Fibroblast of villous mesenchyme (primary cell): ENCODE measurements around the gene EVA1C. TPM values are rescaled to one million over a fixed set of nuclear protein-coding genes. Genes with fewer than 3 reads are reported as not detected.

ENCODE experiments used
- DNase-seq: peaks from one replicate; pipeline ENCODE4 v3.0.0-alpha.2; 2010; ENCODE audit warnings: low read depth
- H3K4me3 ChIP-seq: 2 replicates; pipeline ENCODE4 v1.5.1; 2011; ENCODE audit warnings: low read depth, mild to moderate bottlenecking, low read length
- total RNA-seq: library from RNA; depleted of rRNA; stranded (reverse); fragments of >200 nt; gene quantifications from 2 replicates; pipeline ENCODE4 v1.2.3, GENCODE V29; 2012
- TF ChIP-seq, protein P1 (sequence below): IDR thresholded peaks from 2 replicates; pipeline ENCODE4 v1.5.1; 2012; ENCODE audit warnings: low read depth, mild to moderate bottlenecking, low read length; ENCODE audit not compliant: insufficient read depth

Gene EVA1C
- total RNA-seq, 1 donor: 10.8 TPM

DNA sequence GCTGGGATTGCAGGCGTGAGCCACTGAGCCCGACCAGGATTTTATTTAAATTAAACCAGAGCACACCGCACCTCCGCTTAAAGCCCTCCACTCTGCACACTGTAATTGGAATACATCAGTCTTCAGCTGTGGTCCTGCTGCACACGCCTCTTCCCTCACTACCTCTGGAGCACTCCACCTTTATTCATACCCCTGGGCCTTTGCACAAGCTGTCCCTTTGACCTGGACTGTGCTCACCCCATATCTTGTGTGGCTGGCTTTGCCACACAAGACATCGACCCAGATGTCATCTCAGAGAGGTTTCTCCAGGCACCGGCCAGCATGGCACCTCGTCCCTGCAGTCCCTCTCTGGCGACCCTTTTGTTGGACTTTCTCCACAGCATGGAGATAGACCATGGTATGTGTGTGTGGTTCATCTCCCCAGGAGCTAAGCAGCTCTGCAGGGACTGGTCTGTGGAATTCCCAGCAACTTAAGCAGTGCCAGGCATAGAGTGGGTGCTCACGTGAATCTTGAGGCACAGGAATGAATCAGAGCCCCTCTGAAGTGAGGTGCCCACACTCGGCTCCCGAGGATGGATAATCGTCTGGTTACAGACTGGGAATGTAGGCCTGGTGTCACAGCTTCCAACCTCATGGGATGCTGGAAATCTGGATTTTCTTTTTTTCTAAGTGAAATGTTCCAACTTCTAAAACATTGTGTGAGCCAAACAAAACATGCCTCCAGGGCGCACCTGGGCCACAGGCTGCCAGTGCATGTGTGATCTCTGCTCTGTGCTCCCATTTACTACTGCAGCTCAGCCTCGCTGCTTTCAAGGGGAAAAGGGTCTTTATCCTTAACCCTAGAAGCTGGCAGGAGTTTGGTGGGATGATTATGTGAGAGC lies 61.9 kb downstream of the EVA1C start:
- DNase-seq: no peak
- TF ChIP-seq, protein P1, sequence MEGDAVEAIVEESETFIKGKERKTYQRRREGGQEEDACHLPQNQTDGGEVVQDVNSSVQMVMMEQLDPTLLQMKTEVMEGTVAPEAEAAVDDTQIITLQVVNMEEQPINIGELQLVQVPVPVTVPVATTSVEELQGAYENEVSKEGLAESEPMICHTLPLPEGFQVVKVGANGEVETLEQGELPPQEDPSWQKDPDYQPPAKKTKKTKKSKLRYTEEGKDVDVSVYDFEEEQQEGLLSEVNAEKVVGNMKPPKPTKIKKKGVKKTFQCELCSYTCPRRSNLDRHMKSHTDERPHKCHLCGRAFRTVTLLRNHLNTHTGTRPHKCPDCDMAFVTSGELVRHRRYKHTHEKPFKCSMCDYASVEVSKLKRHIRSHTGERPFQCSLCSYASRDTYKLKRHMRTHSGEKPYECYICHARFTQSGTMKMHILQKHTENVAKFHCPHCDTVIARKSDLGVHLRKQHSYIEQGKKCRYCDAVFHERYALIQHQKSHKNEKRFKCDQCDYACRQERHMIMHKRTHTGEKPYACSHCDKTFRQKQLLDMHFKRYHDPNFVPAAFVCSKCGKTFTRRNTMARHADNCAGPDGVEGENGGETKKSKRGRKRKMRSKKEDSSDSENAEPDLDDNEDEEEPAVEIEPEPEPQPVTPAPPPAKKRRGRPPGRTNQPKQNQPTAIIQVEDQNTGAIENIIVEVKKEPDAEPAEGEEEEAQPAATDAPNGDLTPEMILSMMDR: no peak
- H3K4me3 ChIP-seq: no peak overlapping the region

DNA sequence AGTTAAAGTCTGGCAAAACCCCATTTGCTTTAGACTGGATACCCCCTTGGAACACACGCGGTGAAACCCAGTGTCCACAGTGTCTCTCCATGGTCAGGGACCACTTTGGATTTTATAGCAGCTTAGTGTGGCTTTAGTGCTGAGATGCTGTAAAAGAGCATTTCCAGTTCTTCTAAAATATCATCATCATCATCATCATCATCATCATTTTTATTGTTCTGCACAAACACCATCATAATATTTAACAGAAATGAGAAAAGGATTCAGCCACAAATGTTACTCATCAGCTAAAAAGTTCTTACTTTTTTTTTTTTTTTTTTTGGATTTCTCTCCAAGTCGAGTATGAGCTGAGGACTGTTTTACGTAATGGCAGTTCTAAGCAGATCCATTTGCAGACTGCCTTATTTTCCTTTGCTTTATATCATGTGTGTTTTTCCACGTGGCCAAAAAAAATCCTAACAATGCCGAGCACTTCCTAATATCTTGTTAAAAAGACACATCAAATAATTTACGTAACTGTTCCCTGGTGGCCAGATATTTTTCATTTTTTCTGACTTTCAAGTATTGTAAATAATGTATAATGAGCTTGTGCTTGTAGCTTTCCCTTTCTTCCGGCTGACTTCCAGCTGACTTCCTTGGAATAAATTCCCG lies 62.8 kb downstream of the EVA1C start:
- DNase-seq: peak; percentile 98
- TF ChIP-seq, protein P1: no peak
- no peak overlapping the region for H3K4me3 ChIP-seq

DNA sequence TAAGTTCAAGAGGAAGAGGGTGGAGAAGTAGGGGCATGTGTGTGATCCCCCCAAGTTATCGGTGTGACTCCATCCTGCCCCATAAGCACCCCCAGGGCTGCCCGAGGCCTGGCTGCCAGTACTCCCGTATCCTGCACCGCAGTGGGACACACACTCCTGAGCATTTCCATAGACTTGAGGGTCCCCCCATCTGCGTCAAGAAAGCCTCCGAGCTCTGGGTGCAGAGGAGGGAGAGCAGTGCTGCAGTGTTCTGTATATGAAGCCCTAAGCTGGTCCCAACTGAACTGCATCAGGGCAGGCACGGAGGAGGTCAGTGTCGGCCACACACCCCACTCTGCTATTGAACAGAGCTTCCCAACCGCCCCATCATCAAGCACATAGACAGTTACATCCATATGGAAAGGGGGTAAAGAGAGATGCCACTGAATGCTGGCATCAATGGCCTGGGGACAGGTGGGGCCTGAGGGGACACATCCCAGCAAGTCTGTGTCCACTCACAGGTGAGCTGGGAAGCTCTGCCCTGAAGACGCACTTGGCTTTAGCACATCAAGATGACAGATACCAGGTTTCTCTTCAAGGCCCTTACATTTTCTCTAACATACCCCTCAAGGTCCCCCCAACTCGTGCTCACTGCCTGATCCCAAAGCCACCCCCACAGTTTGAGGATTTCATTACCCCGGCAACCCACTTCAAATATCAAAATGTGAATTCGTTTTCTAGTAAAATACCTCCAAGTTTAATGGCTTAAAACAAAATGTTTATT lies 64.3 kb downstream of the EVA1C start:
- no peak for DNase-seq
- no peak overlapping the region for H3K4me3 ChIP-seq
- TF ChIP-seq, protein P1: no peak

DNA sequence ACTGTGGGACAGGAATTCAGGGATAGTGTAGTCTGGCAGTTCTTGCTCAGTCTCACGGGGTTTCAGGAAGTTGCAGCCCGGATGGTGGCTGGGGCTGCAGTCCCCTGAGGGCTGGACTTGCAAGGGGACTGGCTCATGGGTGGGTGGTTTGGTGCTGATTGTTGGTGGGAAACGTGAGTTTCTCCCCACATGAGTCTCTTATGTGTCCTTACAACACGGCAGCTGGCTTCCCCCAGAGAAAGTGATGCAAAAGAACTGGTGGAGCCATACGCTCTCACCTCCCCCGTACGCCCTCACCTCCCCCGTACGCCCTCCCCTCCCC lies 64.9 kb downstream of the EVA1C start:
- no peak for DNase-seq

DNA sequence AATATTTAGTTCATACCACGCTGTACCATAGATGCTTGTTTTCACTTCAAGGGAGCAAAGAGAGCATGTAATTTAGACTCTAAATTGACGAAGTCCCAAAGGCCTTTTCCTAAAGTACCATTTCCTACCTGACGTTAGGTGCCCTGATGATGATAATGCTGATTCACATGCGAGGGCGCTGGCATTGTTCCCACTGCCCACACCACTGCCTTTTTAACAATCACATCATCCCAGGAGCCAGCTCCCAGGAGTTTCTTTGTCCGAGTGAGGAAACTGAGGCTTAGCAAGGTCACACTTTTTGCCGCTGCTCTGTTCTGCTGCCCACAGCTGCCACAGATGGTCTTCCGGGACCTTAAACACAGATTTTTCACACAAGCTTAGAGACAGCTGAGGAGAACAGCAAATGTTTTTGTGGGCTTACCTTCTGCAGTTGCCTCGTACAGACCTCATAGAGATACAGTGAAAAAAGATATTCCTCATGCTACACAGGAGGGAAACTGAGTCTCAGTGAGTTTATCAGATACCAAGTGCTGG lies 69.4 kb downstream of the EVA1C start:
- no peak overlapping the region for H3K4me3 ChIP-seq
- TF ChIP-seq, protein P1: no peak
- DNase-seq: no peak

More for the DNA sequence above, 64.9 kb downstream of the EVA1C start:
- TF ChIP-seq, protein P1: no peak
- H3K4me3 ChIP-seq: no peak overlapping the region

DNA sequence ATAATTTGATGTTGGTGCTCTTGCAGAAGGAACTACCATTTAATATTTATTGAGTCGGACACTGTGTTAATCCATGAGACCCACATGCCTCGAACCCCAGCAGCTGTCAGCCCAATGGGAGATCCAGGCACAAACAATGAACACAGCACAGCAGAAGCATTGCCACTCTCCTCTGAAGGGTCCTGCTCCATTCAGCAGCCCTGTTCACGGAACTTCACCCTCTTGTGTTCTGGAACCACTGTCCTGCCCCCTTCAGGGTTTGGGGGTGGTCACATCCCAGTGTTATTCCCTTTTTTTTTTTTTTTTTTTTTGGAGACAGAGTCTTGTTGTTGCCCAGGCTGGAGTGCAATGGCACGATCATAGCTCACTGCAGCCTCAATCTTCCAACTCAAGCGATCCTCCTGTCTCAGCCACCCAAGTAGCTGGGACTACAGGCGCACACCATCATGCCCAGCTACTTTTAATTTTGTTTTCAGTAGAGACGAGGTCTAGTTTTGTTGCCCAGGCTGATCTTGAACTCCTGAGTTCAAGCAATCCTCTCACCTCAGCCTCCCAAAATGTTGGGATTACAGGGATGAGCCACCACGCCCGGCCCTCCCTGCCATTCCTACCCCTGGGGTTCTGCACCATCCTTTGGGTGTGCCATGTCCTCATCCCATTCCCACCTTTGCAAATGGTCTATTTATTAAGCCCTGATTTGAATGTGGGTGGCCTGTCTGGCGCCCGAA lies 70.2 kb downstream of the EVA1C start:
- TF ChIP-seq, protein P1: no peak
- DNase-seq: no peak
- H3K4me3 ChIP-seq: no peak overlapping the region
